HepG2 (cell line): ENCODE data around the gene GCC1. TPM values are rescaled to one million over a fixed set of nuclear protein-coding genes. Genes with fewer than 3 reads are reported as not detected.

ENCODE experiments used
- ATAC-seq: fragments of 200-7000 bp; cut with Tn5 transposase; 3 replicates; pipeline ENCODE4 v1.9.1; 2020; ENCODE audit warnings: mild to moderate bottlenecking, moderate library complexity
- Bru-seq: library from RNA; stranded (reverse); fragments of 400-500 nt; gene quantifications from one replicate; lab custom pipeline; 2021; lab: Mats Ljungman, UMichigan
- BruChase-seq, 2 experiments: library from RNA; stranded (reverse); fragments of 400-500 nt; gene quantifications; one replicate each; lab custom pipeline; 2021; lab: Mats Ljungman, UMichigan
- BruUV-seq: library from RNA; stranded (reverse); fragments of 400-500 nt; replicated peaks from 2 replicates; lab custom pipeline; 2021; lab: Mats Ljungman, UMichigan
- CTCF ChIA-PET: fragments of 300-600 bp; formaldehyde crosslinking; extraction: SDS; loops from one replicate; lab custom pipeline; 2021; ENCODE audit warnings: low total read pairs, inconsistent platforms, low intra/inter-chr PET ratio; lab: Yijun Ruan, JAX
- POLR2A ChIA-PET: fragments of 350-600 bp; sonication (Branson Sonifier 250); formaldehyde crosslinking; loops from one replicate; lab custom pipeline; 2020; ENCODE audit warnings: antibody characterized with exemption, inconsistent platforms; lab: Yijun Ruan, JAX
- DNase-seq: peaks from one replicate; pipeline ENCODE4 v3.0.0-alpha.2; 2015; ENCODE audit warnings: low spot score
- FAIRE-seq: peaks from 3 replicates; lab custom pipeline; 2011; peaks lifted over from hg19 to GRCh38; lab: Jason Lieb, UNC
- H2AFZ ChIP-seq: one replicate; pipeline ENCODE4 v1.6.1; 2011; ENCODE audit warnings: low read length, inconsistent platforms
- H3K27ac ChIP-seq: fragments of 300-600 bp; 3 replicates; pipeline ENCODE4 v1.8.0; 2011; ENCODE audit warnings: mixed run types, mild to moderate bottlenecking, mixed read lengths, low read length, inconsistent platforms; ENCODE audit not compliant: insufficient read depth; ENCODE audit errors: extremely low read length
- H3K27me3 ChIP-seq, 2 experiments: fragments of 200-600 bp in 1 of 2; 2 replicates in 1 of 2; 3 replicates in 1 of 2; pipeline versions ENCODE4 v1.6.0 to v1.8.0; 2011; ENCODE audit warnings: low read length in 2 of 2, mild to moderate bottlenecking in 2 of 2, moderate library complexity in 2 of 2, inconsistent platforms in 1 of 2; ENCODE audit not compliant: insufficient read depth in 2 of 2, control insufficient read depth in 1 of 2
- H3K36me3 ChIP-seq, 2 experiments: fragments of 200-600 bp in 1 of 2; replicated peaks in 1 of 2; 2 replicates in 1 of 2; 3 replicates in 1 of 2; pipeline versions ENCODE4 v1.5.1 to v1.8.0; 2011; ENCODE audit warnings: low read length in 2 of 2, inconsistent platforms in 1 of 2; ENCODE audit not compliant: insufficient read depth in 2 of 2, control insufficient read depth in 1 of 2
- H3K4me1 ChIP-seq: 2 replicates; pipeline ENCODE4 v1.5.1; 2012; ENCODE audit warnings: low read length, inconsistent platforms; ENCODE audit not compliant: insufficient read depth
- H3K4me2 ChIP-seq: 2 replicates; pipeline ENCODE4 v1.6.0; 2011; ENCODE audit warnings: low read depth, low read length, inconsistent platforms
- H3K4me3 ChIP-seq, 3 experiments: fragments of 200-600 bp in 1 of 3; sonication (generic), shearing (Covaris generic) in 1 of 3; replicated peaks in 1 of 3; 2 replicates each; pipeline ENCODE4 v1.5.1; 2011 to 2016; ENCODE audit warnings: low read length in 3 of 3, inconsistent platforms in 2 of 3, low read depth in 2 of 3, mild to moderate bottlenecking in 2 of 3, control low read depth in 1 of 3, mixed read lengths in 1 of 3; ENCODE audit not compliant: insufficient read depth in 1 of 3
- H3K79me2 ChIP-seq: one replicate; pipeline ENCODE4 v1.6.1; 2011; ENCODE audit warnings: low read length, inconsistent platforms; ENCODE audit not compliant: insufficient read depth
- H3K9ac ChIP-seq: 2 replicates; pipeline ENCODE4 v1.6.0; 2011; ENCODE audit warnings: mild to moderate bottlenecking, low read depth, low read length, inconsistent platforms; ENCODE audit not compliant: insufficient read depth
- H3K9me3 ChIP-seq: 2 replicates; pipeline ENCODE4 v1.5.1; 2012; ENCODE audit warnings: mild to moderate bottlenecking, low read length
- H4K20me1 ChIP-seq: 2 replicates; pipeline ENCODE4 v1.6.0; 2011; ENCODE audit warnings: inconsistent platforms, mild to moderate bottlenecking, low read length, moderate library complexity; ENCODE audit not compliant: insufficient read depth
- CEBPB ChIP-seq: IDR thresholded peaks from 2 replicates; pipeline ENCODE4 v1.6.1; 2011; ENCODE audit warnings: low read depth, low read length, improper control_type of control experiment, borderline replicate concordance
- NPAS2 ChIP-seq: sonication (generic); formaldehyde crosslinking; IDR thresholded peaks from 2 replicates; pipeline ENCODE4 v1.8.0; 2022; ENCODE audit warnings: mild to moderate bottlenecking, missing genetic modification reagents, borderline replicate concordance
- PTBP1 ChIP-seq: fragments of 200-400 bp; formaldehyde crosslinking; IDR thresholded peaks from 2 replicates; pipeline ENCODE4 v1.6.1; 2018; ENCODE audit warnings: low read length, low read depth; ENCODE audit not compliant: poor library complexity, severe bottlenecking
- TP53 ChIP-seq: sonication (generic); formaldehyde crosslinking; conservative IDR thresholded peaks from 2 replicates; pipeline ENCODE4 v1.4.0; 2020; ENCODE audit warnings: missing genetic modification reagents
- ZNF709 ChIP-seq: sonication (generic); formaldehyde crosslinking; IDR thresholded peaks from 2 replicates; pipeline ENCODE4 v1.5.0; 2020; ENCODE audit warnings: mild to moderate bottlenecking, missing genetic modification reagents
- WGBS: methylation state at CpG from one replicate; pipeline ENCODE4 v1.1.6; 2017; ENCODE audit warnings: low lambda C conversion rate; 5-methylcytosine and 5-hydroxymethylcytosine counted together
- in situ Hi-C: cut with HindIII; loops from 2 replicates; pipeline ENCODE4 v1.10.0; 2017; ENCODE audit warnings: low pct_unique_long_range_greater_than_20kb; ENCODE audit not compliant: extremely low pct_ligation_motif_present
- intact Hi-C: fragments of 100-400 bp; cut with micrococcal nuclease; formaldehyde crosslinking; loops from one replicate; pipeline ENCODE4 v1.10.0; 2022; ENCODE audit not compliant: unreplicated experiment
- long read RNA-seq, 2 experiments: library from RNA in 1 of 2; library from polyadenylated mRNA in 1 of 2; stranded (forward) in 1 of 2; unstranded in 1 of 2; transcript quantifications; one replicate each; pipeline ENCODE4 v2.0.0, GENCODE V29; 2019 to 2022
- polyA minus RNA-seq, 3 experiments: library from RNA; depleted of rRNA, polyadenylated mRNA; stranded (reverse); fragments of >200 nt; gene quantifications; 2 replicates each; pipeline ENCODE4 v1.2.3, GENCODE V29; 2011; ENCODE audit warnings: low replicate concordance in 1 of 3
- polyA plus RNA-seq, 8 experiments: library from polyadenylated mRNA; depleted of rRNA in 3 of 8; stranded (reverse) in 7 of 8; unstranded in 1 of 8; fragments of >200 nt; fragmentation: Illumina TruSeq in 4 of 8; extraction: Trizol in 4 of 8; gene quantifications; 2 replicates each; pipeline versions ENCODE4 v1.2.1 to v1.2.3, GENCODE V29; 2011 to 2016; ENCODE audit warnings: low read depth in 4 of 8, missing spikeins in 1 of 8, mixed read lengths in 1 of 8; ENCODE audit not compliant: insufficient read depth in 1 of 8
- total RNA-seq, 5 experiments: library from RNA; depleted of rRNA; stranded (reverse); fragments of >200 nt; fragmentation: Illumina TruSeq; extraction: Trizol; gene quantifications; 2 replicates each; pipeline ENCODE4 v1.2.3, GENCODE V29; 2016; ENCODE audit warnings: low read depth in 1 of 5
- TF ChIP-seq, protein P1 (sequence below): sonication (generic); formaldehyde crosslinking; IDR thresholded peaks from 2 replicates; pipeline ENCODE4 v1.8.1; 2023; ENCODE audit warnings: mild to moderate bottlenecking, missing genetic modification reagents, borderline replicate concordance
- TF ChIP-seq, protein P2 (sequence below): sonication (generic); formaldehyde crosslinking; IDR thresholded peaks from 2 replicates; pipeline ENCODE4 v1.5.1; 2020; ENCODE audit warnings: mild to moderate bottlenecking, moderate library complexity, missing genetic modification reagents

GCC1 gene, protein sequence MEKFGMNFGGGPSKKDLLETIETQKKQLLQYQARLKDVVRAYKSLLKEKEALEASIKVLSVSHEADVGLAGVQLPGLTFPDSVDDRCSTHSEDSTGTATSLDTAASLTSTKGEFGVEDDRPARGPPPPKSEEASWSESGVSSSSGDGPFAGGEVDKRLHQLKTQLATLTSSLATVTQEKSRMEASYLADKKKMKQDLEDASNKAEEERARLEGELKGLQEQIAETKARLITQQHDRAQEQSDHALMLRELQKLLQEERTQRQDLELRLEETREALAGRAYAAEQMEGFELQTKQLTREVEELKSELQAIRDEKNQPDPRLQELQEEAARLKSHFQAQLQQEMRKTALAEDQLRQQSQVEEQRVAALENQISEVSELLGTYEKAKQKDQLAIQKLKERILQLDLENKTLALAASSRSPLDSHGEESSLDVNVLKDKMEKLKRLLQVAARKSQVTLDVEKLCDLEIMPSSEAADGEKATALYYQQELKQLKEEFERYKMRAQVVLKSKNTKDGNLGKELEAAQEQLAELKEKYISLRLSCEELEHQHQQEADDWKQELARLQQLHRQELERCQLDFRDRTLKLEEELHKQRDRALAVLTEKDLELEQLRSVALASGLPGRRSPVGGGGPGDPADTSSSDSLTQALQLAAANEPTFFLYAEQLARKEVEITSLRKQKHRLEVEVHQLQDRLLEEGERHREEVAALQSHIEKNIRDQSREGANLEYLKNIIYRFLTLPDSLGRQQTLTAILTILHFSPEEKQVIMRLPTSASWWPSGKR
- 15.3 and 17.4 TPM in 2 replicates for total RNA-seq (2016; rRNA removed; fragmentation: Illumina TruSeq; extraction: Trizol)
- total RNA-seq (2016; cell fraction: cytosol; rRNA removed; fragmentation: Illumina TruSeq; extraction: Trizol; ENCODE audit: low read depth), result 1.1 and 1.3 TPM in 2 replicates
- 15.1 and 16.2 TPM in 2 replicates for total RNA-seq (2016; cell fraction: insoluble cytoplasmic fraction; rRNA removed; fragmentation: Illumina TruSeq; extraction: Trizol)
- 5.5 and 6.0 TPM in 2 replicates for total RNA-seq (2016; cell fraction: membrane; rRNA removed; fragmentation: Illumina TruSeq; extraction: Trizol)
- 11.1 and 12.7 TPM in 2 replicates for total RNA-seq (2016; cell fraction: nucleus; rRNA removed; fragmentation: Illumina TruSeq; extraction: Trizol)
- 2.5 and 3.7 TPM in 2 replicates for polyA plus RNA-seq (2011; rRNA removed)
- 2.9 and 3.6 TPM in 2 replicates for polyA plus RNA-seq (2011; cell fraction: cytosol; rRNA removed)
- polyA plus RNA-seq (2011; cell fraction: nucleus; rRNA removed), result 3.9 and 4.0 TPM in 2 replicates
- 6.1 and 8.3 TPM in 2 replicates for polyA plus RNA-seq (2012)
- polyA plus RNA-seq (2016; cell fraction: cytosol; fragmentation: Illumina TruSeq; extraction: Trizol; ENCODE audit: low read depth), result 0.40 and 0.53 TPM in 2 replicates
- polyA plus RNA-seq (2016; cell fraction: insoluble cytoplasmic fraction; fragmentation: Illumina TruSeq; extraction: Trizol; ENCODE audit: low read depth), result 9.9 TPM in 2 replicates
- 2.0 TPM in 2 replicates for polyA plus RNA-seq (2016; cell fraction: membrane; fragmentation: Illumina TruSeq; extraction: Trizol; ENCODE audit: low read depth)
- 7.0 and 7.4 TPM in 2 replicates for polyA plus RNA-seq (2016; cell fraction: nucleus; fragmentation: Illumina TruSeq; extraction: Trizol; ENCODE audit: insufficient read depth, low read depth)
- polyA minus RNA-seq (2011; rRNA and poly(A)+ RNA removed; ENCODE audit: low replicate concordance), result 9.4 and 12.7 TPM in 2 replicates
- 4.7 and 7.7 TPM in 2 replicates for polyA minus RNA-seq (2011; cell fraction: cytosol; rRNA and poly(A)+ RNA removed)
- 12.1 and 12.8 TPM in 2 replicates for polyA minus RNA-seq (2011; cell fraction: nucleus; rRNA and poly(A)+ RNA removed)
- percentile 81 among the genes with signal in this experiment for Bru-seq, nascent RNA
- percentile 76 among the genes with signal in this experiment for BruChase-seq, experiment 1, labeled RNA remaining after a 6-hour chase
- BruChase-seq, experiment 2, labeled RNA remaining after a 2-hour chase, result percentile 92 among the genes with signal in this experiment
- long read RNA-seq, experiment 1, full-length matches to known transcripts, result 1 of 4 reads
- long read RNA-seq, experiment 1, partial matches to known transcripts, result 0 of 4 reads
- long read RNA-seq, experiment 1, other reads (novel, unspliced or antisense), result 3 of 4 reads
- long read RNA-seq, experiment 2, full-length matches to known transcripts, result 24 of 48 reads
- long read RNA-seq, experiment 2, partial matches to known transcripts, result 0 of 48 reads
- long read RNA-seq, experiment 2, other reads (novel, unspliced or antisense), result 24 of 48 reads

DNA sequence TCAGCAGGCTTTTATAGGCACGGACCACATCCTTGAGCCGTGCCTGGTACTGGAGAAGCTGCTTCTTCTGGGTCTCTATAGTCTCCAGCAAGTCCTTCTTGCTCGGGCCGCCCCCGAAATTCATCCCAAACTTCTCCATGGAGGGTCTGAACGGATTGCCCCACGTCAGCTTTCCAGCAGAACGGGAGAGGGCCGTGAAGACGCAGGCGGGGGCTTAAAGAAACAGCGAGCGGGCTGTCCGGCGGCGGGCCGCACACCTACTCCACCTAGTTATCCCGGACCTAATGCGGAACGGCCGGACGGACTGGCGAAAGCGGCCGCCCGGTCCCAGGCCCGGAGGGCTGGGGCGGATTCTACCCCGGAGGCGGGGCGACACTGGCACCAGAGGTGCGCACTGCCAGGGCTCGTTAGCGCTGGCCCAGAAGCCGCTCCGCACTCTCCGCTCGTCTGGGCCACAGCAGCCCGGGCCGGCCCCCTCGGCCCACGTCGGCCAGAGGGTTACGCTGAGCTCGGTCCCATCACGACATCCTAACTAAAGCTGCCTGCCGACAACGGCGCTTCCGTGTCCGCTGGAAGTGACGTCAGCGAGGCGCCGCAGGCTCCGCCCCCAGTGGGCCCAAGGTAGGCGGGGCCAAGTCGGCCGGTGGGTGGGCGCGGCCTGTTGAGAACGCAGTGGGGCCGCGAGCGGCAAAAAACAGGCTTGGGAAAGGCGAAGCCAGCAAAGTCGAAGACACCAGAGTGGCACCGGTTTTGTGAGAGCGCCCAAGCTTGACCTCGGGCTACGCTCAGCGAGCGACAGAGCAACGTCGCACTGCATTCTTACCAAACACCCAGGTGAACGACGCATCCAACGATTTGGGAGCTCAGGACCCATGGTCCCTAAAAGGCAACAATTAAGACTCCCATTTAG, at the start of gene GCC1:
Gene GCC1, minus strand, starts transcription at position 553 of the 910 bp plus-strand sequence. Its CDS starts 414 bp downstream, at position 139.
- CTCF ChIA-PET, result no interaction called here
- H3K79me2 ChIP-seq, result peaks cover 13% of the 10 kb centered on the region
- in situ Hi-C loops, result no loop called here
- TF ChIP-seq, protein P1, sequence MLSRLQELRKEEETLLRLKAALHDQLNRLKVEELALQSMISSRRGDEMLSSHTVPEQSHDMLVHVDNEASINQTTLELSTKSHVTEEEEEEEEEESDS (CRISPR knock-in tag), result no peak
- no peak for TF ChIP-seq CEBPB
- no peak for TF ChIP-seq PTBP1
- TF ChIP-seq NPAS2 (CRISPR knock-in tag), result no peak
- TF ChIP-seq, protein P2, sequence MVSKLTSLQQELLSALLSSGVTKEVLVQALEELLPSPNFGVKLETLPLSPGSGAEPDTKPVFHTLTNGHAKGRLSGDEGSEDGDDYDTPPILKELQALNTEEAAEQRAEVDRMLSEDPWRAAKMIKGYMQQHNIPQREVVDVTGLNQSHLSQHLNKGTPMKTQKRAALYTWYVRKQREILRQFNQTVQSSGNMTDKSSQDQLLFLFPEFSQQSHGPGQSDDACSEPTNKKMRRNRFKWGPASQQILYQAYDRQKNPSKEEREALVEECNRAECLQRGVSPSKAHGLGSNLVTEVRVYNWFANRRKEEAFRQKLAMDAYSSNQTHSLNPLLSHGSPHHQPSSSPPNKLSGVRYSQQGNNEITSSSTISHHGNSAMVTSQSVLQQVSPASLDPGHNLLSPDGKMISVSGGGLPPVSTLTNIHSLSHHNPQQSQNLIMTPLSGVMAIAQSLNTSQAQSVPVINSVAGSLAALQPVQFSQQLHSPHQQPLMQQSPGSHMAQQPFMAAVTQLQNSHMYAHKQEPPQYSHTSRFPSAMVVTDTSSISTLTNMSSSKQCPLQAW, result no peak
- peak; percentile 55; the same call in 1 of the 2 replicates for TF ChIP-seq ZNF709
- no peak for TF ChIP-seq TP53 (CRISPR knock-in tag)

More for the DNA sequence above, at the start of gene GCC1:
- peak within 1 kb of the TSS; percentile 90 for H3K4me2 ChIP-seq
- no peaks in the 10 kb centered on the region for H3K9me3 ChIP-seq
- BruUV-seq, result TSS peak; percentile 56
- POLR2A ChIA-PET, result no interaction called here
- peak within 1 kb of the TSS; percentile 78 for H2AFZ ChIP-seq
- H3K27ac ChIP-seq, result peak within 1 kb of the TSS; percentile 62
- H4K20me1 ChIP-seq, result no peaks in the 10 kb centered on the region; the same call in 1 of the 2 replicates
- intact Hi-C loops, result loop anchor here (10.0 kb wide), 2 partner anchors 70 to 190 kb away; partner anchors contain the start of genes SND1 and ZNF800
- ATAC-seq (peak; percentile 63), DNase-seq (peak; percentile 75), FAIRE-seq (no peak)
- WGBS, result 63% methylated on average over 18 of the region's 78 CpGs
- no peaks in the 10 kb centered on the region; a peak in 1 of 5 replicates for H3K27me3 ChIP-seq
- peak within 1 kb of the TSS; percentile 68 to 86 (median 83) for H3K4me3 ChIP-seq
- H3K36me3 ChIP-seq, result peaks cover 3 to 5% of the 10 kb centered on the region in 2 experiments; a peak in 3 of 5 replicates
- H3K9ac ChIP-seq, result peak within 1 kb of the TSS; percentile 84
- H3K4me1 ChIP-seq, result peaks cover 75% of the 10 kb centered on the region
